GM18526 (cell line): ENCODE data around the gene MCRIP1.

ENCODE experiments used
- POLR2A ChIP-seq: IDR thresholded peaks from 3 replicates; pipeline ENCODE4 v1.6.1; 2011; ENCODE audit not compliant: insufficient read length; ENCODE audit errors: extremely low read depth

The MCRIP1 gene

DNA sequence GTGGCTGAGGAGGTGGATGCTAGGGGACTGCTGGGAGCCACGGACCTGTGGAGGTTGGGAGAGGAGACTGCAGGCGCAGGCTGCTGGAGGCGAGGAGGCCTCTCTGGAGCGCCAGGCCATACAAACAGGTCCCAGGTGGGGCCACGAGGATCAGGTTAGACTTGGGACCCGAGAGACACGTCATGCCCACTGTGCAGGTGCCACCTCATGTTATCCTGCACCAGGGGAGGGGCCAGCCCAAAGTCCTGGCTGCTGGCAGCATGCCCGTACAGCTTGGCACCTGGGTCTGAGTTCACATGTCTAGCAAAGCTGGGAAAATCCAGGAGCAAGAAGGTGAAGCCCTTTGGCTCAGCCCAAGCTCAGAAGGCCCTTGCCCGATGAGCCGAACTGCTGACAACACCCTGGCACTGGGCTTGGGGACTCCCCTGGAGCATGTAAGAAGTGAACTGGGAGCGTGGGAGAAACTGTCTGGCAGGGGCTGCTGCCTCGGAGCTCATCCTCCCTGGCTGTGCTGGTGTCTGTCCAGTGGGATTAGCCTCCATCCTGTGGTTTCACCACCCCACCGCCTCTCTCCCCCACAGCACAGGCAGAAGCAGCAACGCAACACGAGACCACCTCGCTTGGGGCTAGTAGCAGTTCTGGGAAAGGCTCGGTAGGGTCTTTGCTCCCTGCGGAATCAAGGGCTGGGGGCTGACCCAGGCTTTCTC, 32.8 kb upstream of the MCRIP1 start:
- TF ChIP-seq POLR2A = no peak

DNA sequence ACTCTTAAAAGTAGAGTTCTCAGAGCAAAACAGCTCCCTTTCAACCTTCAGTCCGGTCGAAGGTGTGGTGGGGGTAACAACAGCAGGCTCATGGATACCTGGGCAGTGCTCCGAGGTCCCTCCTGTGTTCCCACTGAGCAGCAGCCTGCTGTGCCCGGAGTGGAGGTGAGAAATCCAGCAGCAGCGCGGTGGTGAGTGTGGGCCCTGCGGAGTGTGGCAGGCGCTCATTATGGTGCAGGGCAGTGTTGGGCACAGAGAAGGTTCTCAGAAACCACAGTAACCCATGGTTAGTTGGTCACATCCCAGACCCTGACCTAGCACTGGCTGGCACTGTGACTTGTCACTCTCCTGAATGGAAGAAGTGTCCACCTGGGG, 32.3 kb upstream of the MCRIP1 start:
- TF ChIP-seq POLR2A = no peak

DNA sequence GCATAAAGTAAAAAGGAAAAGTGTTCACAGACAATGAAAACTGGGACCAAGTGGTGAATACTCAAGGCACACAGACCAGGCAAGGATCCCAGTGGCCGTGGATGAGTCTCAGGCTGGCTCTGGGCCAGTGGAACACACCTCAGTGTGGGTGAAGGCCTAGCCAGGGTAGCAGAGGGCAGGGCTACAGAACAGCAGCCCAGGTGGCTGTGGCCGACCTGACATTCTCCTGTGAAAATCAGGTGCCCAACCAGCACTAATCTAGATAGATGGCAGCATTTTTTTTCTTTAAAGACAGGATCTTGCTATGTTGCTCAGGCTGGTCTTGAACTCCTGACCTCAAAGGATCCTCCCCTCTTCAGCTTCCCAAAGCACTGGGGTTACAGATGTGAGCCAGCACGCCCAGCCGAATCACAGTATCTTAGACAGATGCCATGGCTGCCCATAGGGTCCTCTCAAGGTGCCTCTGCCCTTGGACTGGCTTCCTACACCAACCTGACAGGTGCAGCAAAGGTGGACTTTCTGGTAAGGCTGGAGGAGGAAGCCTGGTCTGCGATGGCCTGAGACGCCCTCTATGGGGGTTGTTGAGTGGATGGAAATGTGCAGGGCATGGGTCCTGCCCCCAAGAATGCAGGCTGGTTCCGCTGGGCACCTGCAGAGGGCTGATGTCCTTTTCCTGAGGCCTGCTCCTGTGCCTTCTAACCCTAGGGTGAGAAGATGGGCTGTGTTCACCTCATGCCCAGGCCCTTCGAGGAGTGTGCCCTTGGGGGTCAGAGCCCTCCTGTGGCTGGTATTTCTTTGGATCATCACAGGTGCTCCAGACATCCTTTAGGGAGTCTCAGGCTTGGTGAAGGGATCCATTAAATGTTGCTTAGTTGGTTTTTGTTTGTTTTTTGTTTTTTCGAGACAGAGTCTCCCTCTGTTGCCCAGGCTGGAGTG, 31.0 kb upstream of the MCRIP1 start:
- peak; percentile 24 for TF ChIP-seq POLR2A

DNA sequence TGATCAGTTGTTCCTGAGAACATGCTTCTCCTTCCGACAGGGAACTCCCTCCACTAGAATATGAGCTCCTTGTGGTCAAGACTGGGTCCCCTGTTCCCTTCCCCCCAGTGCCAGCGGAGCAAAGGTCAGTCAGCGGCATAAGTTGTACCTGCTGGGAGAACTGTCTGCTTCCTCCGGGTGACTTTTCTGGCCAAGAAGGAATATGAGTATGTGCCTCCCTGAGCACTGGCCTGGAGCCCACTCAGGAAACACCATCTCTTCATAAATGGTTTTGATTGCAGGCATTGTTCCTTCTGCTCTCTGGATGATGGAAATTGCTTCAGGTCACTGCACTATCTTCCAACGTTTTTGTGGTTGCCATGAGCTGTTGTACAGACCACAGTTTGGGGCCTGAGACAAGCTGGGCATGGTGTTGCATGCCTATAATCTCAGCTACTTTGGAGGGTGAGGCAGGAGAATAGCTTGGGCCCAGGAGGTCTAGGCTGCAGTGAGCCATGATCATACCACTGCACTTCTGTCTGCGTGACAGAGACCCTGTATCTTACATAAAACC, 30.1 kb upstream of the MCRIP1 start:
- no peak for TF ChIP-seq POLR2A

DNA sequence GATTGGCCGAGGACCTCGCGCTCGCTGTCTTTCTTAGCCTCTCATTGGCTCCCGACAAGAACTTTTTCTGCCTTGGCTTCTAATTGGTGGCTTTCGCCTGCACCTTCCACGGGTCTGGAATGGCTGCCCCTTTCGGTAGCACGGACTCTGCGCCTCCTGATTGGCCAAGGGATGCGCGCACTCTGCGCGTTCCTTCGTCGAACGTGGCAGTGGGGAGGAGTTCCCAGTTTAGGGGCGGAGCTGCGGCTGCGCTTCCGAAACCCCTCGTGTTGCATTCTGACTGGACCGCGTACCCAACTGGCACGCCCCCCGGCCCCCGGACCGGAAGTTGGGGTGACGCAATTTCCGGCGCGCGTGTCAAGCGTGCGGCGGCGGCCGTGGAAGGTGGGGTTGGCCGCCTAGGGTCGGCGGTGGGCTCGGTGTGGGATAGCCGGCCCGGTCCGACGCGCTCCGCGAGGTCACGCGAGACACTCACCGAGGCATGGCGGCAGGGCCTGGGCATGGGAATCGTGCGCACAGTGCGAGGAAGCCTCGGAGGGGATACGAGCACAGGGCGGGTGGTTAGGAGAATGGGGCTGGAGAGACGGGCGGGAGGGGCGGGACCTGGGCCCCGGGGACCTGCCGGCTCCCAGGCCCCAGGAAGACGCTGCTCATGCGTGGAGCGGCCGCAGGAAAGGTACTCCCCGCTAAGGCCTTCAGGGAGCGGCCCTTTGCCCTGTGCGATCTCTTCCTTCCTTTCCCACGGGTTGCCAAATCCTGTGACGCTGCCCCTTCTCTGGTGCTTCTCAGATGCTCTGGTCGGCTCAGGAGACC, 27.9 kb upstream of the MCRIP1 start:
- peak; percentile 93 for TF ChIP-seq POLR2A

DNA sequence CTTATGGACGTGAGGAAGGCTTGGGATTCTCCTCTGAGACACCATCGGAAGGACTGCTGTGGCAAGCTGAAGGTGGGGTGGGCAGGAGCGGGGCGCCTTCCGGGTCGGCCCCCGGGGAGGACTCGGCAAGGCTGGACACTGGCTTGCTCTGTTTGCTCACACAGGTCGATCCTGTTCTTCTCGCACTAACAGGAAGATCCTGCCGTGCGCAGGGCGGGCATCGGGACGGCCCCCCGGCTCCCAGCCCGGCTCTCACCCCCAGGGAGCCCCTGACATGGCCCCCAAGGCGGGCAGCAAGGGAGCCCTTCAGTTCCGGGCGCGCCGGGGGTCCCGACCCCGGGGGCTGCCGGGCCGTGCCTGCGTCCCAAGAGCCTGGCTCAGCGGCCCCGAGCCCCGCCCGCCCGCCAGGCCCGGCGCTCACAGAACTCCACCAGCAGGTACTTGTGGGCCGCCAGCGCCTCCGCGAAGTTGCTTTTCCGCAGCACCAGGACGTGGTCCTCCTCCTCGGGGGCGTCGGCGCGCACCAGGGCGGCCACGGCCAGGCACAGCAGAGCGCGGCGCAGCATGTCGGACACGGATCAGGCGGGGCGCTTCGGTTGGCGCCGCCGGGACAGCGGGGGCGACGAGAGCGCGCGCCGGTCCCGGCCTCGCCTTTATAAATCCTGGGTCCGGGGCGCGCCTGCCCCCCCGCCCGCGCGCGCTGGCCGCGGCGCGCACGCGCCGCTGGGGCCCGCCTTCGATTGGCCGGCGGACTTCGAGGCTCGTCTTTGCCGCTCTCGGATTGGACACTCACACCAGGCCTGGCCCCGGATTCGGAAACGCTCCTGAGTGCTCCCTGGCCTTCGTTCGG, 27.0 kb upstream of the MCRIP1 start, which contains the start of gene P4HB:
Gene P4HB (minus strand): TSS at position 630 of the 850 bp plus-strand sequence. CDS start 64 bp downstream, at position 566.
- TF ChIP-seq POLR2A = peak; percentile 98

DNA sequence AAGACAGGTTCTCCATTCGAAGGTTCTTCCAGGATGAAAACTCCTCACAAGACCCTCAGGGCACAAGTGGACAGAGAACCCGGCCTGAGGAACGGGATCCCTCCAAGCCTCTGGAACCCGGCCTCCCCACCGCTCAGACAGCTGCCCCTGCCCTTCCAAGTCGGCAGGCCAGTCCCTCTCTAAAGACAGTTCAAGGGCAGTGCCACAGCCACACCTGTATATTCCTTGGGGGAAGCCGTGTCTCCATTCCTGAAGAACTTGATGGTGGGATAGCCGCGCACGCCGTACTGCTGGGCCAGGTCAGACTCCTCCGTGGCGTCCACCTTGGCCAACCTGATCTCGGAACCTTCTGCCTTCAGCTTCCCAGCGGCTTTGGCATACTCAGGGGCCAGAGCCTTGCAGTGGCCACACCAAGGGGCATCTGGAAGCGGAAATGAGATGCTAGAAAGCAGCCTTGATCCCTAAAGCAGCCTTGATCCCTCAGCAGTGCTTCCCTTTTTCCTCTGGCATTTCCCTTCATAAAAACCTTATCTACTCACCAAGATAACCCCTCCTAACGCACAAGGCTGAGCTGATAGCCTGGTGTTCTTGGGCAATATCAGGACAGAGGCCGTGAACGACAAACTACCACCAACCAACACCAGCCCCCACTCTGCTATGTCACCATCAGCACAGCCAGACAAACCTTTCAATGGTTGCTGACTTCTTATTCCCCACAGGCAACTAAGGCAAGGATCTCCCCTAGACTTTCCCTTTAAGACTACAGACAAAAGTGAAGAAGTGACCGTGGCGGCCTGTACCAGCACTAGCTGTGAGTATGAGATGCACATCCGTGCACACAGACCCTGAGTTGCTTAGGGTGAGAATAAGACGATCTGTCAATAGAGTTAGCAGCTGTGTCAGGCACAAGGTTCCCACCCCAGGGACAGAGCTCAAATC, 26.1 kb upstream of the MCRIP1 start:
- no peak for TF ChIP-seq POLR2A

DNA sequence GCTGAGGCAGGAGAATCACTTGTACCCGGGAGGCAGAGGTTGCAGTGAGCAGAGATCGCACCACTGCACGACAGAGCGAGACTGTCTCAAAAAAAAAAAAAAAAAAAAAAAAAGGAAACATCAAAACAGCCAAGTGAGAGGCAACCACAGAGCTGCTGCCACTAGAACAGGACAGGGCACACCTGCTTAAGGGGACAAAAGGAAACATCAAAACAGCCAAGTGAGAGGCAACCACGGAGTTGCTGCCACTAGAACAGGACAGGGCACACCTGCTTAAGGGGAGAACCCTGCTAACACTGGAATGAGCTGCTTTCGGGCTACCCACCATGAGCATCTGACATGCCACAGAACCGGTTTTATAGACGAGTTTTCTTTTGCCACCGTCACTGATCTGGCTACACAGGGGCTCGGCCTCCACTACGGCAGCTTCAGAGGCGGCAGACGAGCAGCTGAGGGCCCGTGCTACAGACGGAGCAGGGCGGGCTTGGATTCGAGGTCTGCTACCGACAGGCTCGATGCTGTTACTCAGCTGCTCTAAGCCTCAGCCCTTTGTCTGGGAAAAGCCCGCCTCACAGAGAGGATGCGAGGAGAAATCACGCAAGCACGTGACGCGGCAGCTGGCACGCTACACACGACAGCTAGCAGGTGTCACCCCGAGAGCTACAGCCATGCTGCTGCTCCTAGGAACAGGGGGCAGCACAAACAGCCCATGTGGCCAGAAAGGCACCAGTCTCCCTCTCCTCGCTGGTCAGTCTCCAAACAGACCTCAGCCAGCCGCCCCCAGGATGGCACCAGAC, 25.3 kb upstream of the MCRIP1 start:
- TF ChIP-seq POLR2A = no peak

DNA sequence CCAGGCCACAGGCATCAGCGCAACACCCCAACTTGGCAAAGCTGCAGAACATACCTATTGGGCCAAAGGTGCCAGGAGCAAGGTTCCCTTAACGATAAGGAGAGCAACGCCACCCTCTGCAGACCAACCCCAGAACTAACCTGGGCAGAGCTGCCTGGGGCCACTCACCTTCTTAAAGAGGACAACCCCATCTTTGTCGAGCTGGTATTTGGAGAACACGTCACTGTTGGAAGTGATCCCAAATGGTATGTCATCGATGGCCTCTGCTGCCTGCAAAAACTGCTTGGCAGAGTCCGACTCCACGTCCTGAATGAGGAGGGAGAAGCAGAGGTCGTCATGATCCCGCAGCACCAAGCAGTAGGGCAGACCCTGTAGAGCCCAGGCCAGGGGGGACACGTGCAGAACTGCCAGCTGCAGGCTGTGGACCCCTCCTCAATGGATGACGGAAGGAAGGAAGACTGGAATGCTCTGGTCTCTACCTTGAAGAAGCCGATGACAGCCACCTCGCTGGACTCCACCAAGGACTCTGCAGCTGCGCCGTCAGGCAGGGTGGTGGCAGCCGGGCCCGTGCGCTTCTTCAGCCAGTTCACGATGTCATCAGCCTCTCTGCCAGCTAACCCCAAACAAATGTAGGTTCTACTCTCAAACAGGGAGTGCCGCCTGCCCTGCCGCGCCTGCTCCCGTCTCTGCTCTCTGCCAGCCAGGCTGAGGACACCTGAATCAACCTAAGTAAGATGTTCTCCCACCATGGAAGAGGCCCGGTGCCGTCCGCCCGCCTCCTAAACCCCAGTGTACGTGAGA, 22.1 kb upstream of the MCRIP1 start:
- no peak for TF ChIP-seq POLR2A

DNA sequence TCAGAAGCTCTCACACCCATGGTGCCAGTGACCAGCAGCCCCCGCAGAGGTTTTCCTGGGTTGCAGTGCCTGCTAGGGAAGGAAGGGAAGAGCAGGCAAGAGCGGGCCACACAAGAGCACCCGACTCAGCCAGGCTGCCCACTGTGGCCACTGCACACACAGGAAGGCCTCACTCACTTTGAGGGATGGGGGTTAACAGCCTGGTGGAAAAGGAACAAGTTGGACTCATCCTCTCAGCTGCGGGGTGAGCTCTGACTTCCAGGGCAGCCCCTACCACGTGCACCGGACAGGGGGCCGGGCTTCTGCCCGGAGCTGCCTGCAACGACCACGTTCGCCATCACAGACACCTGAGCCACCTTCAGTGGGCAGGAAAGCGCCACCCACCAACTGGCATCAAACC, 19.1 kb upstream of the MCRIP1 start:
- TF ChIP-seq POLR2A = no peak

DNA sequence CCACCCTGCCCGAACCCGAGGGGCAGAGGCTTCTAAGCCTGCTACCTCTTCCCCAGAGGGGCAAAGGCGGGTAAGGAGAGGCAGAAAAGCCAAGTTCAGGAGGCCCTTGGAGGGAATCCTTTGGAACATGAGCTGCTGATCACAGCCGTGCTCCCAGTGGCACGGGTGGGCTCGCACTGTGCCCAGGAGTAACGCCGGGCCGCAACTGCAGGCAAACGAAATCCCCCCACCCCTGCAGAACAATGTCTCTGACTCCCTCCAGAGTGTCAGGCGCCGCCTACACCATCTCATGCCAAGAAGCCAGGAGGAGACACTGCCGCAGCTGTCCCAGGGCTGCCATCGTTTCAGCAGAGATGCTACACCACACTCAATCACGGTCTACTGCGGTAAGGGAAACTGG, 18.3 kb upstream of the MCRIP1 start:
- no peak for TF ChIP-seq POLR2A

DNA sequence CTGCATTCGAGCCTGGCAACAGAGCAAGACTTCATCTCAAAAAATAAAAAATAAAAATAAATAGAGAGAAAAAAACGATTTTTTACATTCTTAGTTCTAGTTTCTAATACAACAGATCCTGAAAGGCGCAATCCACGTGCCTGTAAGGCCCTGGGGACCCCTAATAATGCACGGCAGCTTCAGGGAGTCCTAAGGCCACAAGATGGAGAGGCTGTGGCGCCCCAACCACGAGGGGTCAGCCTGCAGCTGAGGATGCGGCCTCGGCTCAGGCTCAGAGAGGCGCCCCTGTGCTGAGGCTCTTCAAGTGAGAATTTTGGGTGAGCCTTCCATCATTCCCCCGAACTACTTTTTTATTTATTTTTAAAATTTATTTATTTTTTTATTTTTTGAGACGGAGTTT, 16.4 kb upstream of the MCRIP1 start:
- TF ChIP-seq POLR2A = no peak
